SH-SY5Y (cell line): ENCODE data around the gene MEGF6.

Source experiments
- GATA2 ChIP-seq: IDR thresholded peaks from 2 replicates; pipeline ENCODE4 v1.6.1; 2011; ENCODE audit warnings: mild to moderate bottlenecking, low read depth, low read length
- GATA3 ChIP-seq: IDR thresholded peaks from 2 replicates; pipeline ENCODE4 v1.6.1; 2011; ENCODE audit warnings: low read depth, mild to moderate bottlenecking, low read length, moderate library complexity

- TF ChIP-seq GATA2 (no peak), GATA3 (no peak)
Measured at GRCh38 chr1:3618881-3619671, 7.8 kb upstream of the MEGF6 start.
